Measurements from ENCODE around the gene LRRC14B.

- no peak for TF ChIP-seq CTCF (IDR thresholded peaks at IDR 0.05)
- no peak for TF ChIP-seq POLR2A (IDR thresholded peaks at IDR 0.05)
- TF ChIP-seq POLR2AphosphoS5 (IDR thresholded peaks at IDR 0.05; ENCODE audit: insufficient read depth in 1 of 2, low read depth in 1 of 2), result no peak
Measured at GRCh38 chr5:149745-150485, 41.4 kb upstream of the LRRC14B start.

Data from vagina (tissue), 2 donors.